NCI-H2029 treated with DMSO at 0.1 percent for 48 hours (cell line): ENCODE results near the gene BTG2.
A peak's percentile ranks its signal among the peaks of the same experiment; 100 is the strongest.
"Not testable (repeated sequence)": the region's sequence is repeated elsewhere in the genome, so short reads cannot be mapped to it uniquely, and the experiment has no call there.

Experiments
- DNase-seq: peaks from one replicate; lab custom pipeline; 2025; lab: John Stamatoyannopoulos, UW

Gene BTG2, protein sequence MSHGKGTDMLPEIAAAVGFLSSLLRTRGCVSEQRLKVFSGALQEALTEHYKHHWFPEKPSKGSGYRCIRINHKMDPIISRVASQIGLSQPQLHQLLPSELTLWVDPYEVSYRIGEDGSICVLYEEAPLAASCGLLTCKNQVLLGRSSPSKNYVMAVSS

DNA sequence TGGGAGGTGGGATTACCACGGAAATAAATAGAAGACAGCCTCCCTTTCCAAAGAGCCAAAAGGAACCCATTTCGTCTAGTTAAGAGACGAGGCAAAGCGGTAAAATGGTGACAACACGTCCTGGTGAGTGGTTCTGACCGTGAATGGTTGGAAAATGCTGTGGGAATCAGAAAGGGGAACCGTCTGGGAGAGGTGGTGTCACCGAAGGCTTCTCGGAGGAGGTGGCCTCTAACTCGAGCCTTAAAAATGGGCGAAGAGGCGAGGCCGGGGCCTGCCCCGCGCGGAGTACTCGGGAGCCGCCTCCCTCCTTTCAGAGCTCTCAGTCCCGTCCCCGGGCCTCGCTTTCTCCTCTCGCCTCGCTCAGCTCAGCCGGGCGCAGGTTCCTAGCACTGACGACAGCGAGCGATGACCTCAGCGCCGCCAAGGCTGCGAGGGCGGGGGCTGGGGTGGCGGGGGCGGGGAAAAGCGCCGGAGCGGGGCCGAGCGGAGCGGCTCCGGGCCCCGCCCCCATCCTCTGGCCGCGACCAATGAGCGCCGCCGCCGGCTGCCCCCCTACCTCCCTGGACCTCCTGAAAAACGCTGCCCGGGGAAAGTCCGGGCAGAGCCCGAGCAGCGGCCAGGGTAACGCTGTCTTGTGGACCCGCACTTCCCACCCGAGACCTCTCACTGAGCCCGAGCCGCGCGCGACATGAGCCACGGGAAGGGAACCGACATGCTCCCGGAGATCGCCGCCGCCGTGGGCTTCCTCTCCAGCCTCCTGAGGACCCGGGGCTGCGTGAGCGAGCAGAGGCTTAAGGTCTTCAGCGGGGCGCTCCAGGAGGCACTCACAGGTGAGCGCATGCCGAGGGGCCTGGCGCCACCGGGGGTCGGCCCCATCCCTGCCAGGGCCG, at the start of gene BTG2:
Gene BTG2 (plus strand): TSS at position 601 of the 890 bp plus-strand sequence. CDS start 88 bp downstream, at position 689.
- peak; percentile 68 for DNase-seq

DNA sequence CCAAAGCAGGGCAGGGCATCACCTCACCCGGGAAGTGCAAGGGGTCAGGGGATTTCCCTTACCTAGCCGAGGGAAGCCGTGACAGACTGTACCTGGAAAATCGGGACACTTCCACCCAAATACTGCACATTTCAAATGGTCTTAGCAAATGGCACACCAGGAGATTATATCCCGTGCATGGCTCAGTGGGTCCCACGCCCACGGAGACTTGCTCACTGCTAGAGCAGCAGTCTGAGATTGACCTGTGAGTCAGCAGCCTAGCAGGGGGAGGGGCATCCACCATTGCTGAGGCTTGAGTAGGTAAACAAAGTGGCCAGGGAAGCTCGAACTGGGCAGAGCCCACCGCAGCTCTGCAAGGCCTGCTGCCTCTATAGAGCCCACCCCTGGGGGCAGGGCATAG, 48.7 kb upstream of the BTG2 start:
- not testable (repeated sequence) for DNase-seq

DNA sequence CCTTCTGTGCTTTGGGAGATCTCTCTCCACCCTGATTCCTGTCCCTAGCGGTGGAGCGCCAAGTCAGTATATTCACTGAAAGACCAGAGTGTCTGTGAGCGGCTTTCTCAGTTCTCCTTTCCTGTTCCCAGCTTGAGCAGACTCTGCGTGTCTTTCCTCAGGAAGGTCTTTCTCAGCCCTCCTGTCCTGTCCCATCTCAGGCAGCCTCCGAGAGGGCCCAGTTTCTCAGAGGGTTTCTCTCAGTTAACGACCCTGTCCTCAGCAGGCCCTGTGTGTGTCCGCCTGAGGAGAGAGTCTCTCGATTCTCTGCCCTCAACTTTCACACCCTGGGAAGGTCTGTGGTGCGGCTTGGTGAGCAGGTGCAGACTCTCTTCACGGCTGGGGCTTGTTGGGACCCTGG, 41.8 kb upstream of the BTG2 start:
- DNase-seq = no peak

DNA sequence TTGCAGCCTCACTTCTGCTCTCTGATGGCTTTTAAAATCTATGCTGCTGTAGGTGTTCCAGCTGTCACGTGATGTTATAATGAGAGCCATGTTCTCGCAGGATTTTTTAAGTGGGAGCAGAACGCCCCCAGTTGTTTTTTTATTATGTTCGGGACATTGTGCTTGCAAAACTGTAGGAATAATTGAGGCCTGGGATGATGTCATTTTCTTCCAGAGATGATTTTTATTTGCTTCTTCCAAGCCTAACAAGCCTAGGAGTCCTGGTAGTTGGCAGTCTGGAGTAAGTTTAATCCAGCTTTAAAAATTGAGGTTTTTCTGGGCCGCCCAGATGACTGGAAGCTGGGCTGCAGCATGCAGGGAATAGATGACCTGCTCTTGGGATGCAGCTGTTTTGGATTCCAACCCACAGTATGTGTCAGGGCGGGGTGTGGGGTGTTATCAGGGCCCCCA, 41.2 kb upstream of the BTG2 start:
- DNase-seq = no peak

DNA sequence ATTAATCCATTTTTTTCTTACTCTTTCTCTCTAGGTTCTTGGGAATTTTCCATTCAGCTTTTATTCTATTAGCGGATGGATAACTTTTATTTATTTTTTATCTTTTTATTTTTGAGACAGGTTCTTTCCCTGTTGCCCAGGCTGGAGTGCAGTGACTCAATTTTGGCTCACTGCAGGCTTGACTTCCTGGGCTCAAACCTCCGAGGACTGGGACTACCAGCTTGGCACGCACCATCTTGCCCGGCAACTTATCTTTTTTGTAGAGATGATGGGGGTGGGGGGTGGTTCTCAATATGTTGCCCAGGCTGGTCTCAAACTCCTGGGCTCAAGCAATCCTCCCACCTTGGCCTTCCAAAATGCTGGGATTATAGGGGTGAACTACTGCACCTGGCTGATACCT, 39.8 kb upstream of the BTG2 start:
- no peak for DNase-seq

DNA sequence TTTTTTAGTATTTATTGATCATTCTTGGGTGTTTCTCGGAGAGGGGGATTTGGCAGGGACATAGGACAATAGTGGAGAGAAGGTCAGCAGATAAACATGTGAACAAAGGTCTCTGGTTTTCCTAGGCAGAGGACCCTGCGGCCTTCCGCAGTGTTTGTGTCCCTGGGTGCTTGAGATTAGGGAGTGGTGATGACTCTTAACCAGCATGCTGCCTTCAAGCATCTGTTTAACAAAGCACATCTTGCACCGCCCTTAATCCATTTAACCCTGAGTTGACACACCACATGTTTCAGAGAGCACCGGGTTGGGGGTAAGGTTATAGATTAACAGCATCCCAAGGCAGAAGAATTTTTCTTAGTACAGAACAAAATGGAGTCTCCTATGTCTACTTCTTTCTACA, 39.2 kb upstream of the BTG2 start:
- DNase-seq = not testable (repeated sequence)

DNA sequence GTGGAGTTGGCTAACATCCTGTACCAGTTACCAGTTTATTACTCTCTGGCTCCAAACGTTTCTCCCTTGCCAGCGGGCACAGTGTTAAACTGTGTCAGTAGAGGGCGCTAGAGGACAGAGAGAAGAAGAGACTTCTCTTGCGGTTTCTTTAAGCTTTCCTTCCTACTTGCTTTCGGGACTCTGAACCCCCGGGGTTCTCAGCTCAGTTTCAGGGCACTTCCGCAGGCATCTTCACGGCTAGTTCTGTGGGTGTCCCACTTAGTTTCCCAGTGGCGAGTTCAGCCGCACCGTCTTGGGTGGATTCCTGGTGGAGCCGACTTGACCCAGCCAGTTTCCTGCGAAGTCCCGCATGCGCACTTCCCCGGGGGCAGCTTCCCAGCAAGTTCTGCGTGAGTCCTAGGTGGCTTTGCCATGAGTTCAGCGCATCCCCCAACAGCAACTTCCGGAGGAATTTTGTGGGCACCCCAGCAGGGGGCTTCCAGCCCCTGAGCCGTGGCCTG, 37.9 kb upstream of the BTG2 start:
- peak; percentile 69 for DNase-seq

DNA sequence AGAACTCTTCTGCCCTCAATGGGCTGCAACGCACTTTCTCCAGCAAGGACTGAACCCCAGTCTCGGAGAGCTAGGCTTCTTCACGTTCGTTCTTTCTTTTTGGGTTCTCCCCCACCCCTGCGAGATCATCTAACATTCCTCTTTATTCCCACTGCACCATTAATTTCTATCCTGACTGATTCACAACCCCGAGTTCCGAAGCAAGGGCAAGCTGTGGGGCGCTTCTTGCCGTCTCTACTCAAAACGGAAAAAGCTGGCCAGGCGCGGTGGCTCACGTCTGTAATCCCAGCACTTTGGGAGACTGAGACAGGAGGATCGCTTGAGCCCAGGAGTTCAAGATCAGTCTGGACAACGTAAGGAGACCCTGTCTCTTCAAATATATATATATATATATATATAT, 37.4 kb upstream of the BTG2 start:
- DNase-seq = no peak

DNA sequence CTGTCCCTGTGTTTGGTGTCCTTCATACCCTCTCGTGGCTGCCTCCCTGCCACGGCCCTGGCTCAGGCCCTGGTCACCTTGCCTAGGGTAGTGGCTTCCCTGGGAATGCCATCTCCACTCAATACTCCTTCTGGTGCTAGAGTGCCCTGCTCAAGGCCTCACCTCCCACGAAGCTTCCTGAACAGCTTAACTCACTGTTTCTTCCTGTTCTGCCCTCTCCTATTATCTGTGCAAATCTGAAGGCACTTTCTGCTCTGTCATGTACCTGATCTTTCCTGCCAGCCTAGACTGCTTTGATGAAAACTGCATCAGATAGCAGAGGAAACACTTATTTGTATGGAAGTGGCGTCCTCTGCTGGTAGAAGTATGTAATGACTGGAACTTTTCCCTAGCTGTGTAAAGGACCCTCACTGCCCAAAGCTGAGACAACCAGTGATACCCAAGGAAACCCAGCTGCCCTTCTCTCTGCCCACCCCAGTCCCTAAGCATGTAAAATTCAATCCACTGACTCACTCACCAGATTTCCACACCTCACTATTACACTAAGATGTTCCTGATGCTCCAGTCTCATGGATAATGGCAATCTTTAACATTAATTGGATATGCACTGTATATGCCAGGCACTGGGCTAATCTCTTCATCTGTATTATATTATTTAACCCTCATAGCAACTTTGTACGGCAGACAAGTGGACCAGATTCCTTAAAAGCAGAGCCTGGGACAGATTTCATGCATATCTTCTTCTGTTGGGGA, 36.2 kb upstream of the BTG2 start:
- peak; percentile 57 for DNase-seq

DNA sequence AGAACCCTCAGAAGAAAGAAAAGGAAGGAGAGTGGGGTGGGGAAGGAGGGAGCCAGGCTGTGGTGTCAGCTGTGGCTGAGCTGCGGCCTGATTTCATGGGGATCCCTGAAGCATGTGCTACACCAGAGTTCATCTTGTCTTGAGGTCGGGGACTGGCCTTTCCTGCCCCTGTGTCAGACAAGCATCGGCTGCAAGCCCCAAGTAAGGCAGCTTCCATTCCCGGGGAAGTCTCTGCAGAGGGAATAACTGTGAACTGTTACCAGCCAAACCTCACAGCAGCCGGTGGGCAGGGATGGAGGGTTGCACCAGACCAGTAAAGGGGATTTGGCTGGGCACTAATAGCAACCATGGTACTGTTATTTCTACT, 35.7 kb upstream of the BTG2 start:
- DNase-seq = no peak

DNA sequence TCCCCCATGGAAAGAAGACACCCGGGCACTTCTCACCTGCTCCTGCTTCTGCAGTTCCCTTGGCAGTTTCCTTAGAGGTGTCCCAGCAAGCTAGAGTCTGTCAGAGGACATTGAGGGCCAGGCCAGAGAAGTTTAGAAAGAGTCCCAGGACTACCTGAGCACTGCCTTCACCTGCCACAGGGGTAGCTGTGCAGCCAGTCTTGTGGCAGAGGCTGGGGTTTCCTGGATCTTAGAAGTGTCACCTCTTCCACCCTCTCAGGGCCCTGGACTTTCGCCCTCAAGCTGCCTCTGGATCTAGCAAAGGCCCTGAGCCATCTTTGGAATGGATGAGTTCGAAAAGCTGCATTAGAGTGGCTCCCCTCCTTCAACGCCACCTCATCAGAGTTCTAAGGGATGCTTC, 34.9 kb upstream of the BTG2 start:
- DNase-seq = no peak

DNA sequence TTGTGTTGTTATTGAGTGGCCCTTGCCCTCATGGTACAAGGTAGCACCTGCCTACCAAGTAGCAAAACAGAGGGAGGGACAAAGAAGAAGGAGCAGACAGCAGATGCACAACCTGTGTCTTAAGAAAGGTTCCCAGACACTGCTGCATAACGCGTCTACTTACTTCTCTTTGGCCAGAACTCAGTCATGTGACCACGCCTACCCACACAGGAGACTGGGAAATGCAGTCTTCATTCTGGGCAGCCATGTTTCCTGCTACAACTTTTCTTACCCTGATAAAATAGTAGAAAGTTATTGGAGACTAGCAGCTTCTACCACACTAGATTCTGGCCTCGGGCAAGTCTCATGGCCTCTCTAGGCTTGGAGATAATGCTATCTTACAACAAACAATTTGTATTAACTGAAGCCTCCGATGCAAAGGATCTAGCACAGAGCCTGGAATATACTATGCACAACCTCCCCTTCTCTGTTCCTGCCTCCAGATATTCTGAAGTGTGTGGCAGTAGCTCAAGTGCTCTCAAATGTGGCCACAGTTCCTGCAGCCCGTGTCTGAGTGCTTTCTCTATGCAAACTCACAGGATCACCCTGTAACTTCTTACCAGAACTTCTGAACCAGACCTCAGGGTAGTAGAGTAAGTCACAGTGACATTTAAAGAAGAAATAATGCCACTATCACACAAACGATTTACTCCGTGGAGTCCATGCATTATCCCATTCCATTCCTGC, 34.1 kb upstream of the BTG2 start:
- no peak for DNase-seq

DNA sequence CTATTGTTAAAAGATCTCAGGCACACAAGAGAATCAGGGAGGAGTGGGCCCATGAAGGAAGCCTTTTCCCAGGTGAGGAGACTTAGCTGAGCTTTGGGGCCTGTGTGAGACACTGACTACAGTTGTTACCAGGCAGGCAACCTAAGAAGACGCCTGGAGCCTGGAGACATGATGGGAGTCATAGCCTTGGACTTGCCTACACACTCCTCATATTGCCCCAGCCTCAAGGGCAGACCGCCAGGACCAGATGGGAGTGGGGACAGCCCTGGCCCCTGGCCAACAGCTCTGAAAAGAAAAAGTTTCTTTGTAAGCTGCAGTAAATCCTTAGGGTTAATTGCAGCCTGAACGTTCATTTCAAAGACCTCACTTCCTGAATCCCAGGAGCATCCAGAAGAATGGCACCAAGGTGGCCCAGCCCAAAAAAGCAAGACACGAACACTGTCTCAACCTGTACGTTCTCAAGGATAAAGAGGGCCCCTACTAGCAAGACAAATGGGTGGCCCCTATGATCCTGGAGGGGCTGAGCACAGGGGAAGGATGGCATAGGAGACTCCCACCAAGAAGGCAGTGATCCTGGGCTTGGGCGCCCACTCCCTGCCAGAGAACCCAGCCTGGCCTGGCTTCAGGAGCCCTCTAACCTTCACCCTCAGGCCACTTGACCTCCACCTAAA, 33.2 kb upstream of the BTG2 start:
- DNase-seq = no peak

DNA sequence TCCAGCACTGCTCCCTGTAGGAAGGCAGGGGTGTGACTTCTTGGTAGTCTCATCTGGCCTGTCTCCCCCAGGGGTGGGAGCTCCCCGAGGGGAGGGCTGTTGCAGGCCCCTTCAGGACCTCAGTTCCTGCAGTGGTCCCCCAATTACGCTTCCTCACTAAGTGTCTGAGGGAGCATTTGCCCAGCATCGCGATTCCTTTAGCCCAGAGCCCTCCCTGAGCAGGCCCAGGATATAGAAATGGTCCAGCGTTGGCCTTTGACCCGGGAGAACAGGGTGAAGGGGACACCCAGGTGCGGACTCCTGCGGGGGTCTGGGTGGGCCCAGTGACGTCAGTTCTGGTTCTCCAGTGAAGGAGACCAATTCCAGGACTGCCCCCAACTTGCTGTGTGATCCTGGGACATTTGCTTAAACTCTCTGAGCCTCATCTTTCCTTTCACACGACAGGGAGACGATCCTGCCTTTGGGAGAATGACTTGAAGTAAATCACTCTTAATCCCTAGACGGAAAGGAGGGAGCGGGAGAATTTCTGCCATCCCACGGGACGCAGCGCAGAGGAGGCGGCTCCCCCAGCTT, 32.6 kb upstream of the BTG2 start:
- no peak for DNase-seq

DNA sequence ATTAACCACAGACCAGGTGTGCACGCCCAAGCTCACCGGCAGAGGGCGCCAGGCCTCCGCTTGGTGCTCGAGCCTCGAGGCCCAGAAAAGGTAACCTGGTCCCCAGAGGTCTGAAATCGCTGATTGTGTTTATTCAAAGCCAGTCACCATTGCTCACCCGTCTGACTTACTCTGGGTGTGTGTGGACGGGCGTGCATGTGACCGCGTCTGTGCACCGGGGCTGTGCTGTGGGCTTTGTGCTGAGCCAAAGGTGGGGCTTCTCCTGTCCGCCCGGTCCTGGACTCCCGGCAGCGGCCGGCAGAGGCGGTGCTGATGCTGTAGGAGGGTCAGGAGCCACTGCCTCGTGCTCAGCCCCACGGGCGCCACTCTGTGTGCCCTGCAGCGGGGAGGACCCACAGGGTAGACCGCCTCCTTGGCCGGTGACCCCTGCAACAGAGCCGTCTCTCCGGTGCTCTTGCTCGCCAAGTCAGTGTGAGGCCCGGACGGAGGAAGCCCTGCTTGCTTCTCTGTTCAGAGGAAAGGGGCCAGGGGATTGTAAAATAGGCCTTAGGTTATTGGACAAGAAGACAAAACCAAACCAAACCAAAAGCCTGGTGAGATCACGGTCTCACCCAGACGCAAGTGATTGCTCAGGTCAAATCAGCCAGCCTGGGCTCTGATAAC, 32.0 kb upstream of the BTG2 start:
- DNase-seq = peak; percentile 50

DNA sequence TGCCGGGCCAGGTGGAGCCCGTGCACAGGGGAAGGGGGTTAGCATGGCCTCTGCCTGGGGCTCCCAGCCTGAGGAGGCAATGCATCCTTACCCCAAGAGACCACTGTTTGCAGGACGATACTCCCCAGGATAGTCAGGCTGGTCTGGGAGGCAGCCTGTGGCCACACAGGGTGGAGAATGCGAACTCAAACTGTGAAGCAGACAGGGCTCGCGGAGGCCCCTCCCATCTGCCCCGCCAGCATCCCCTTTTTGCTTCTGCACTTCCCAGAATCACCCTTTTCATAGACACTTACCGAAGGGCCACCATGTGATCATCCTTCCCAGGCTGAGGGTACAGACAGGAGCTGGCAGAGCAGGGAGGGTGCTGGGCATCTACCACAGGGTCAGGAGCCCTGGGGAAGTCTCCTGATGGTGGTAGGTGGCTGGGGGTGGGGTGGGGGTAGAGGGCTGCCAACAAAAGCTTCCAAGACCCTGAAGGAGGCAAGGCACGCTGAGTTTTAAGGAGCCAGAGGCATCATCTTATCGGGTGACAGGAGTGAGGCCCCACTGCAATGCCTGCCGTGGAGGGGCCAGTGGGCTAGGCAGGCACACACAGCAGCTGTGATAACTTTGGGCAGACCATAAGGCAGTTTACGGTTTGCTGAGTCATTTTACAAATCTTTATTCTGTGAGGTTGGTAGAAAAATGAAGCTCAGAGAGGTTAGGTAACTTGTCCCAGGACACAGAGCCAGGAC, 31.3 kb upstream of the BTG2 start:
- no peak for DNase-seq

DNA sequence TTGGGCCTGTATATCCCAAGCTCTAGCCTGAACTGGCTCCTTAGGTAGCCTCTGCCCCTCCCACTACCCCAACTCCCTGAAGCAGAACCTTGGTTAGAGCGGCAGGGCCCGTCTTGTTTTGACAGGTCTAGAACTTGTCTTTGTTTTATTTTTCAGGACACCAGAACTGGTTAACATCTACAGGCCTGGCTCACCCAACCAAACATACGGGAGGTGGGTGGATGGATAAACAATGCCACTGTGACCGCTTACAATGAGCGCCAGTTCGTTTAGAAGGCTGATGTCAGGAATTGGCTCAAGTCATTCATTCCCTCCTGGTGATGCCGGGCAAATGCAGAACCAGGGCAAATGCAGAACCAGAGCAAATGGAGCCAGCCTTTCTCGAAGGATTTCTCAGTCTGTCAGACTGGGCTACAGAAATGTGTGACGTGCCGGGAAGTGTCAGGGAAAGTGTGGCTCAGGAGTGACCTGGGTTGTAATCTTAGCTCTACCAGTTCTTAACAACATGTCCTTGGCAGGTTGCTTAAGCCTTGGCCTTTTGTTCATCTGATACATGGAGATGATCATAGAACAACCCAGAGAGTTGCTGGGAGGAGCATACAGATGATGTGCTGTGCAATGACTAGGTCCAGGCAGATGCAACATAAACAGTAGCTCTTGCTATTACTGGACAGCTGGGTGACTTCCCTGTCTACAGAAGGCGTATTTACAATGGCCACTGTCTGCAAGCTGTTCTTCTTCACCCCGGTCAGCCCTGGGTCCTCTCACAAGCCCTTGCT, 30.5 kb upstream of the BTG2 start:
- DNase-seq = no peak

DNA sequence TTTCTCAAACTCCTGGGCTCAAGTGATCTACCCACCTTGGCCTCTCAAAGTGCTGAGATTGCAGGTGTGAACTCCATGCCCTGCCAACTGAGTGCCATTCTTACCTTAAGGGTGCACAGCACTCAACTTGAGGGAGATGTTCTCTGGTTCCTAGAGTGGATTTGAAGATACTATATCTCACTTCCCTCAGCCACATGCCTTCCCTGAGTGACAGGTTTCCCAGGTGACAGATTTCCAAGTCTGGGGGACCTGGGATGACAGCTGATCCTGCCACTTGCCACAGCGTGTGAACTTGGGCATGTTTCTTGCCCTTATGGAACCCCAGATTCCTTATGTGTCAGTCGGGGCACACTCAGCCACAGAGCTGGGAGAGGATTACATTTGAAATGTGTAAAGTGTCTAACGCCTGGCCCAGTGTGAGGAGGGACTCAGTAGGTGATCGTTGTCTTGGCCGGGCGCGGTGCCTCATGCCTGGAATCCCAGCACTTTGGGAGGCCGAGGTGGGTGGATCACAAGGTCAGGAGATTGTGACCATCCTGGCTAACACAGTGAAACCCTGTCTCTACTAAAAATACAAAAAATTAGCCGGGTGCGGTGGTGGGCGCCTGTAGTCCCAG, 29.6 kb upstream of the BTG2 start:
- DNase-seq = no peak

DNA sequence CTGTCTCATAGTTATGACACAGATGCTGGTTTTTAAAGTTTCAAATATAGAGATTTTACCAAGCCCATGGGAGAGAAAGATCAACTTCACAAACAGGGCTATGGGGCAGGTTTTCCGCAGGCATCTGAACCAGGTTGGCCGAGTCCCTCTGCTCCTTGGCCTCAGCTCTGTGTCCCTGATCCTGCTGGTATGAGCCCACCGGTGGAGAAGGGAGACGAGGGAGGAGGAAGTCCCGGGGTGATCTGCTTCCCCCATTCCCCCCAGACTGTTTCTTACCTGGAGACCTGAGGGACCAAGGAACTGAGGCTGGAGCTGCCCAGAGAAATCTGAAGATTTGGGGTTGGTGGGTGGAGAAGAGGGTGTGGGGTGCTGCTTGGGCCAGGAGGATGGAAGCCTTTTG, 28.9 kb upstream of the BTG2 start:
- DNase-seq = no peak
